ENCODE results near the gene SNTG2. TPM values are rescaled to one million over a fixed set of nuclear protein-coding genes. Genes with fewer than 3 reads are reported as not detected.

The SNTG2 gene
- total RNA-seq, 4 donors from 2014 or later: 0.99 to 3.9 (median 2.3) TPM

- WGBS: 83% methylated on average over 9 of the region's 9 CpGs
- Histone ChIP-seq H3K27ac (no peak overlapping the region), H3K27me3 (no peaks in the 10 kb centered on the region), H3K36me3 (no peaks in the 10 kb centered on the region), H3K4me1 (no peaks in the 10 kb centered on the region), H3K9me3 (no peaks in the 10 kb centered on the region), H3K4me3 (no peak overlapping the region)
- TF ChIP-seq POLR2AphosphoS5 (IDR thresholded peaks at IDR 0.05) (no peak), EP300 (IDR thresholded peaks at IDR 0.05) (no peak), POLR2A (IDR thresholded peaks at IDR 0.05) (no peak), CTCF (IDR thresholded peaks at IDR 0.05) (no peak)
- peak in 1 of 2 donors; percentile 40 for DNase-seq (ENCODE audit: low spot score in 2 of 2)
These were observed 349.6 kb downstream of the SNTG2 start for GRCh38 chr2:1300284-1300683.

- no peaks in the 10 kb centered on the region for H3K4me1 ChIP-seq
- peak in 1 of 2 donors; percentile 44 for DNase-seq (ENCODE audit: low spot score in 2 of 2)
- H3K27me3 ChIP-seq: no peaks in the 10 kb centered on the region
- no peak for TF ChIP-seq EP300 (IDR thresholded peaks at IDR 0.05)
- TF ChIP-seq POLR2AphosphoS5 (IDR thresholded peaks at IDR 0.05): no peak
- TF ChIP-seq CTCF (IDR thresholded peaks at IDR 0.05): no peak
- TF ChIP-seq POLR2A (IDR thresholded peaks at IDR 0.05): no peak
- no peak overlapping the region for H3K4me3 ChIP-seq
- no peaks in the 10 kb centered on the region for H3K9me3 ChIP-seq
- 93% methylated on average over 5 of the region's 5 CpGs for WGBS
- no peak overlapping the region for H3K27ac ChIP-seq
- H3K36me3 ChIP-seq: no peaks in the 10 kb centered on the region
These were observed 350.4 kb downstream of the SNTG2 start for GRCh38 chr2:1301056-1301455.

GRCh38 chr2:1305342-1306013 lies 354.8 kb downstream of the SNTG2 start:
- no peaks in the 10 kb centered on the region for H3K9me3 ChIP-seq
- no peaks in the 10 kb centered on the region for H3K36me3 ChIP-seq
- TF ChIP-seq POLR2A (IDR thresholded peaks at IDR 0.05) (no peak), EP300 (IDR thresholded peaks at IDR 0.05) (no peak), POLR2AphosphoS5 (IDR thresholded peaks at IDR 0.05) (no peak), CTCF (IDR thresholded peaks at IDR 0.05) (no peak)
- 57% methylated on average over 4 of the region's 4 CpGs for WGBS
- no peaks in the 10 kb centered on the region for H3K27me3 ChIP-seq
- DNase-seq (ENCODE audit: low spot score in 2 of 2): no peak
- no peak overlapping the region for H3K27ac ChIP-seq
- H3K4me1 ChIP-seq: no peaks in the 10 kb centered on the region
- H3K4me3 ChIP-seq: no peak overlapping the region

GRCh38 chr2:1306014-1306686 lies 355.5 kb downstream of the SNTG2 start:
- no peak overlapping the region for H3K27ac ChIP-seq
- TF ChIP-seq POLR2AphosphoS5 (IDR thresholded peaks at IDR 0.05) (no peak), CTCF (IDR thresholded peaks at IDR 0.05) (no peak), EP300 (IDR thresholded peaks at IDR 0.05) (no peak), POLR2A (IDR thresholded peaks at IDR 0.05) (no peak)
- 87% methylated on average over 13 of the region's 13 CpGs for WGBS
- no peak overlapping the region for H3K4me3 ChIP-seq
- H3K27me3 ChIP-seq: no peaks in the 10 kb centered on the region
- DNase-seq (ENCODE audit: low spot score in 2 of 2): peak in 1 of 2 donors; percentile 65
- H3K36me3 ChIP-seq: no peaks in the 10 kb centered on the region
- no peaks in the 10 kb centered on the region for H3K4me1 ChIP-seq
- no peaks in the 10 kb centered on the region for H3K9me3 ChIP-seq

GRCh38 chr2:1306687-1307516 lies 356.3 kb downstream of the SNTG2 start:
- no peaks in the 10 kb centered on the region for H3K27me3 ChIP-seq
- DNase-seq (ENCODE audit: low spot score in 2 of 2): no peak
- no peak overlapping the region for H3K27ac ChIP-seq
- WGBS: 94% methylated on average over 17 of the region's 17 CpGs
- H3K4me1 ChIP-seq: no peaks in the 10 kb centered on the region
- no peak for TF ChIP-seq EP300 (IDR thresholded peaks at IDR 0.05)
- no peak for TF ChIP-seq POLR2AphosphoS5 (IDR thresholded peaks at IDR 0.05)
- no peak for TF ChIP-seq POLR2A (IDR thresholded peaks at IDR 0.05)
- TF ChIP-seq CTCF (IDR thresholded peaks at IDR 0.05): no peak
- no peaks in the 10 kb centered on the region for H3K9me3 ChIP-seq
- H3K36me3 ChIP-seq: no peaks in the 10 kb centered on the region
- H3K4me3 ChIP-seq: no peak overlapping the region
